Amniotic epithelial cell (primary cell): Measurements from ENCODE around the gene FAM89B.

Experiments used
- DNase-seq: peaks from one replicate; pipeline ENCODE4 v3.0.0-alpha.2; 2010; ENCODE audit warnings: low read depth

FAM89B gene

GRCh38 chr11:65573391-65574079 lies 1.2 kb downstream of the FAM89B start:
- DNase-seq = no peak

- DNase-seq = peak; percentile 84
These were observed 1.9 kb downstream of the FAM89B start for GRCh38 chr11:65574109-65574810.

GRCh38 chr11:65574811-65575567 lies 2.7 kb downstream of the FAM89B start:
- no peak for DNase-seq

- peak; percentile 56 for DNase-seq
These were observed 3.4 kb downstream of the FAM89B start, which contains the start of gene EHBP1L1 for GRCh38 chr11:65575568-65576231. EHBP1L1 (plus strand) TSS chr11:65576053; CDS start chr11:65576303, 250 bp downstream.

GRCh38 chr11:65576232-65576866 lies 4.0 kb downstream of the FAM89B start:
- no peak for DNase-seq

- peak; percentile 62 for DNase-seq
These were observed 4.8 kb downstream of the FAM89B start for GRCh38 chr11:65576867-65577755.

- no peak for DNase-seq
These were observed 5.4 kb downstream of the FAM89B start for GRCh38 chr11:65577756-65578109.

GRCh38 chr11:65578134-65578533 lies 5.8 kb downstream of the FAM89B start:
- DNase-seq = no peak

GRCh38 chr11:65578667-65579066 lies 6.3 kb downstream of the FAM89B start:
- no peak for DNase-seq

- peak; percentile 70 for DNase-seq
These were observed 7.0 kb downstream of the FAM89B start for GRCh38 chr11:65579291-65579690.

- DNase-seq = no peak
These were observed 7.8 kb downstream of the FAM89B start for GRCh38 chr11:65580031-65580692.

- no peak for DNase-seq
These were observed 8.4 kb downstream of the FAM89B start for GRCh38 chr11:65580756-65581155.

GRCh38 chr11:65581928-65582327 lies 9.6 kb downstream of the FAM89B start:
- no peak for DNase-seq

- no peak for DNase-seq
These were observed 11.3 kb downstream of the FAM89B start for GRCh38 chr11:65583589-65583988.

GRCh38 chr11:65584106-65584505 lies 11.8 kb downstream of the FAM89B start:
- DNase-seq = no peak

- no peak for DNase-seq
These were observed 12.4 kb downstream of the FAM89B start for GRCh38 chr11:65584723-65585171.

GRCh38 chr11:65585396-65586246 lies 13.3 kb downstream of the FAM89B start:
- DNase-seq = no peak

- no peak for DNase-seq
These were observed 13.9 kb downstream of the FAM89B start for GRCh38 chr11:65586247-65586630.

- DNase-seq = peak; percentile 28
These were observed 14.3 kb downstream of the FAM89B start for GRCh38 chr11:65586676-65587075.
